Panc1 (cell line): ENCODE measurements around the gene DPYSL5. TPM values are rescaled to one million over a fixed set of nuclear protein-coding genes. Genes with fewer than 3 reads are reported as not detected.
A peak's percentile ranks its signal among the peaks of the same experiment; 100 is the strongest.

ENCODE experiments used
- ATAC-seq: fragments of 200-7000 bp; cut with Tn5 transposase; 2 replicates; pipeline ENCODE4 v1.9.1; 2020; ENCODE audit warnings: mild to moderate bottlenecking, moderate library complexity
- BruUV-seq: library from RNA; stranded (reverse); fragments of 400-500 nt; replicated peaks from 2 replicates; lab custom pipeline; 2021; lab: Mats Ljungman, UMichigan
- CTCF ChIA-PET: fragments of 300-600 bp; sonication (Branson Sonifier 250); formaldehyde crosslinking; loops from one replicate; lab custom pipeline; 2022; ENCODE audit warnings: antibody characterized with exemption; lab: Charles Lee
- POLR2A ChIA-PET: fragments of 300-600 bp; sonication (Branson Sonifier 250); formaldehyde crosslinking; loops from one replicate; lab custom pipeline; 2022; ENCODE audit warnings: antibody characterized with exemption; lab: Charles Lee
- DNase-seq: peaks from one replicate; pipeline ENCODE4 v3.0.0-alpha.2; 2010; ENCODE audit warnings: low read depth, low spot score
- H3K27ac ChIP-seq: 2 replicates; pipeline ENCODE4 v1.5.1; 2011; ENCODE audit warnings: mild to moderate bottlenecking, low read length, inconsistent platforms
- H3K27me3 ChIP-seq: fragments of 200-500 bp; sonication (Bioruptor generic); 2 replicates; pipeline ENCODE4 v1.6.0; 2014; ENCODE audit warnings: low read length, inconsistent platforms; ENCODE audit not compliant: control insufficient read depth, insufficient read depth
- H3K36me3 ChIP-seq: fragments of 200-500 bp; sonication (Bioruptor generic); 2 replicates; pipeline ENCODE4 v1.5.1; 2014; ENCODE audit warnings: inconsistent platforms, mild to moderate bottlenecking, low read length, moderate library complexity; ENCODE audit not compliant: control insufficient read depth, insufficient read depth
- H3K4me1 ChIP-seq: 2 replicates; pipeline ENCODE4 v1.5.1; 2011; ENCODE audit warnings: inconsistent platforms, mild to moderate bottlenecking, low read length, moderate library complexity; ENCODE audit not compliant: control insufficient read depth, insufficient read depth
- H3K4me3 ChIP-seq, 2 experiments: 2 replicates each; pipeline ENCODE4 v1.5.1; 2011 to 2012; ENCODE audit warnings: low read depth in 2 of 2, low read length in 2 of 2, mild to moderate bottlenecking in 2 of 2, inconsistent platforms in 1 of 2, moderate library complexity in 1 of 2
- H3K9me3 ChIP-seq: fragments of 200-500 bp; sonication (Bioruptor generic); 2 replicates; pipeline ENCODE4 v1.5.1; 2014; ENCODE audit warnings: low read depth, mild to moderate bottlenecking, inconsistent platforms, low read length, moderate library complexity; ENCODE audit not compliant: control insufficient read depth, insufficient read depth
- CTCF ChIP-seq: fragments of 450-650 bp; IDR thresholded peaks from 2 replicates; pipeline ENCODE4 v1.5.1; 2017; ENCODE audit warnings: mild to moderate bottlenecking
- POLR2AphosphoS5 ChIP-seq: IDR thresholded peaks from 2 replicates; pipeline ENCODE4 v1.6.1; 2012; ENCODE audit warnings: mild to moderate bottlenecking, low read depth, low read length, moderate library complexity
- REST ChIP-seq, 2 experiments: IDR thresholded peaks; 2 replicates each; pipeline ENCODE4 v1.6.1; 2011 to 2012; ENCODE audit warnings: low read depth in 2 of 2, control low read depth in 1 of 2, low read length in 1 of 2, mild to moderate bottlenecking in 1 of 2, moderate library complexity in 1 of 2; ENCODE audit not compliant: insufficient read depth in 1 of 2
- SIN3A ChIP-seq: IDR thresholded peaks from 2 replicates; pipeline ENCODE4 v1.6.1; 2012; ENCODE audit warnings: low read depth, mild to moderate bottlenecking, low read length, moderate library complexity, borderline replicate concordance; ENCODE audit not compliant: insufficient read depth
- TCF7L2 ChIP-seq: IDR thresholded peaks from 2 replicates; pipeline ENCODE4 v1.6.1; 2011; ENCODE audit warnings: mild to moderate bottlenecking, low read depth, low read length, inconsistent platforms
- in situ Hi-C: cut with HindIII; loops from 2 replicates; pipeline ENCODE4 v1.10.0; 2016; ENCODE audit warnings: low sequenced_read_pairs, low pct_unique_long_range_greater_than_20kb
- intact Hi-C: fragments of 100-400 bp; cut with micrococcal nuclease; formaldehyde crosslinking; loops from one replicate; pipeline ENCODE4 v1.10.0; 2022; ENCODE audit not compliant: unreplicated experiment
- total RNA-seq: library from RNA; stranded (reverse); gene quantifications from one replicate; pipeline ENCODE4 v1.2.1, GENCODE V29; 2021; ENCODE audit not compliant: unreplicated experiment

The DPYSL5 gene
- total RNA-seq, 1 experiment from 2014 or later, result 0.31 TPM

DNA sequence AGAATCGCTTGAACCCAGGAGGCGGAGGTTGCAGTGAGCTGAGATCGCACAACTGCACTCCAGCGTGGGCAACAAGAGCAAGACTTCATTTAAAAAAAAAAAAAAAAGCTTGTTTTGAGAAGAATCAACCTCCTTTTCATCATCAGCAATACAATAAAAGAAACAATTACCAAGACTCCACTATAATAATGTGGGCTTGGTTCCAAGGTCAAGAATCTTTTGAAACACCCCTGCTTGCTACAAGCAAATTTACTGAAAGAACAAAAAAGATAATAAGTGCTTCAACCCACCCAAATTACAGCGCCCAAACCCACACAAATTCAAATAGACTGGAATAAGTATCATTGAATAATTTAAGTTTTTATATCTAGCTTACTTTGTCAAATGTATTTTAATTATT lies 88.9 kb downstream of the DPYSL5 start:
- no peak for DNase-seq
- intact Hi-C loops, result no loop called here
- in situ Hi-C loops, result no loop called here
- no peak for ATAC-seq
- H3K27me3 ChIP-seq, result no peaks in the 10 kb centered on the region
- H3K9me3 ChIP-seq, result no peaks in the 10 kb centered on the region
- no peak overlapping the region for H3K4me3 ChIP-seq
- H3K36me3 ChIP-seq, result no peaks in the 10 kb centered on the region
- no TSS peak for BruUV-seq
- H3K27ac ChIP-seq, result no peak overlapping the region
- TF ChIP-seq SIN3A (no peak), REST (IDR thresholded peaks at IDR 0.05; ENCODE audit: insufficient read depth in 1 of 2, low read depth in 2 of 2, low read length in 1 of 2) (no peak), CTCF (no peak), TCF7L2 (no peak), POLR2AphosphoS5 (no peak)
- CTCF ChIA-PET, result no interaction called here
- H3K4me1 ChIP-seq, result no peaks in the 10 kb centered on the region
- POLR2A ChIA-PET, result interaction anchor here (0.7 kb wide), 1 partner anchor 366 kb away, joined by 4 read pairs; no protein-coding TSS in a partner anchor

DNA sequence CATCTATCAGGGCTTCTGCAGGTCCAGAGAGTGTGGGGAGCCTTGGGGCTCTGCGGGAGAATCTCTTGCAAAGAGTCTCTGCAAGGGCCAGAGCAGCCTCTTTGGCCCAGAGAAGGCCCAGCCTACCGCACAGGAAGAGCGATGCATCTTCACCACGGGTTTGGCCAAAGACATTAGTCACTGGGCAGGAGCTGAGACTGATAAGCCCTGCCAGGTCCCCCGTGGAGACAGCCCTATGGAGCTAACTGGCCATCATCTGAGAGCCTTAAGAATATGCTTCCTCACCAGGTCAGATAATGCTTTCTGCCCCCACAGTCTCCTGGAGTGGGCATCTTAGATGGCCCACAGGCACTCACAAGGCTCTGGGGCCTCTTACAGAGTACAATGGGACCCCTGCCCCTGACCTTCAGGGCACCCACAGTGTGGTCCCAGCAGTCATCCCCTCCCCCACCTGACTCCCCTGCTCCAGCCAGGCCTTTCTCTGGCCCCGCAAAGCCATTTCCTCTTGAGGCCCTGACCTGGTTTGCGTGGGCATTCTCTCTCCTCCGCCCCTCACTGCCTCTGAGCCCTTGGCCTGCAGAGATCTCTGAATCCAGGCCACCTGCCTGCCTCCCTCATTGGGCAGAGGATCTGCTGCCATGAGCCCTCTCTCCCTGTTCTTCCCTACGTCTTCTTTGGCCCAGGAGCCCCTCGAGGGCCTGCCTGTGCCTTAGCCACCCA lies 90.6 kb downstream of the DPYSL5 start:
- DNase-seq (no peak), ATAC-seq (peak; percentile 25; the same call in 1 of the 2 replicates)
- TF ChIP-seq CTCF, result no peak
- TF ChIP-seq POLR2AphosphoS5, result no peak
- TF ChIP-seq REST (IDR thresholded peaks at IDR 0.05; ENCODE audit: insufficient read depth in 1 of 2, low read depth in 2 of 2, low read length in 1 of 2), result no peak
- no peak for TF ChIP-seq TCF7L2
- TF ChIP-seq SIN3A, result no peak
- Histone ChIP-seq H3K4me3 (no peak overlapping the region), H3K27ac (no peak overlapping the region), H3K4me1 (no peaks in the 10 kb centered on the region), H3K9me3 (no peaks in the 10 kb centered on the region), H3K36me3 (no peaks in the 10 kb centered on the region), H3K27me3 (no peaks in the 10 kb centered on the region)
- ChIA-PET POLR2A (no interaction called here), CTCF (no interaction called here)
- intact Hi-C loops, result no loop called here
- BruUV-seq, result no TSS peak
- in situ Hi-C loops, result no loop called here
